HepG2 (cell line): Measurements from ENCODE around the gene GTF2F2.

Source experiments
- BCL3 ChIP-seq: sonication (generic); formaldehyde crosslinking; IDR thresholded peaks from 2 replicates; pipeline ENCODE4 v1.5.1; 2020; ENCODE audit warnings: mild to moderate bottlenecking, missing genetic modification reagents, moderate library complexity
- GATA4 ChIP-seq: sonication (generic); IDR thresholded peaks from 2 replicates; pipeline ENCODE4 v1.6.1; 2016; ENCODE audit warnings: antibody characterized with exemption, low read depth, borderline replicate concordance
- IKZF4 ChIP-seq: sonication (generic); formaldehyde crosslinking; IDR thresholded peaks from 2 replicates; pipeline ENCODE4 v1.5.1; 2020; ENCODE audit warnings: borderline replicate concordance, mild to moderate bottlenecking, low read depth, missing genetic modification reagents; ENCODE audit errors: not compliant biosample characterization
- RFX5 ChIP-seq: IDR thresholded peaks from 2 replicates; pipeline ENCODE4 v1.6.1; 2011; ENCODE audit warnings: low read depth, low read length, improper control_type of control experiment
- ZC3H13 ChIP-seq: sonication (generic); formaldehyde crosslinking; IDR thresholded peaks from 2 replicates; pipeline ENCODE4 v1.8.1; 2023; ENCODE audit warnings: mild to moderate bottlenecking, missing genetic modification reagents, moderate library complexity

GRCh38 chr13:45289936-45290563 is 169.7 kb downstream of the GTF2F2 start:
- no peak for TF ChIP-seq GATA4
- TF ChIP-seq ZC3H13 (CRISPR knock-in tag) = no peak
- no peak for TF ChIP-seq IKZF4 (CRISPR knock-in tag)
- no peak for TF ChIP-seq RFX5
- no peak for TF ChIP-seq BCL3 (CRISPR knock-in tag)
